ENCODE data around the gene PLXNB3.
"Not testable (repeated sequence)": the region's sequence is repeated elsewhere in the genome, so short reads cannot be mapped to it uniquely, and the experiment has no call there.

The PLXNB3 gene

DNA sequence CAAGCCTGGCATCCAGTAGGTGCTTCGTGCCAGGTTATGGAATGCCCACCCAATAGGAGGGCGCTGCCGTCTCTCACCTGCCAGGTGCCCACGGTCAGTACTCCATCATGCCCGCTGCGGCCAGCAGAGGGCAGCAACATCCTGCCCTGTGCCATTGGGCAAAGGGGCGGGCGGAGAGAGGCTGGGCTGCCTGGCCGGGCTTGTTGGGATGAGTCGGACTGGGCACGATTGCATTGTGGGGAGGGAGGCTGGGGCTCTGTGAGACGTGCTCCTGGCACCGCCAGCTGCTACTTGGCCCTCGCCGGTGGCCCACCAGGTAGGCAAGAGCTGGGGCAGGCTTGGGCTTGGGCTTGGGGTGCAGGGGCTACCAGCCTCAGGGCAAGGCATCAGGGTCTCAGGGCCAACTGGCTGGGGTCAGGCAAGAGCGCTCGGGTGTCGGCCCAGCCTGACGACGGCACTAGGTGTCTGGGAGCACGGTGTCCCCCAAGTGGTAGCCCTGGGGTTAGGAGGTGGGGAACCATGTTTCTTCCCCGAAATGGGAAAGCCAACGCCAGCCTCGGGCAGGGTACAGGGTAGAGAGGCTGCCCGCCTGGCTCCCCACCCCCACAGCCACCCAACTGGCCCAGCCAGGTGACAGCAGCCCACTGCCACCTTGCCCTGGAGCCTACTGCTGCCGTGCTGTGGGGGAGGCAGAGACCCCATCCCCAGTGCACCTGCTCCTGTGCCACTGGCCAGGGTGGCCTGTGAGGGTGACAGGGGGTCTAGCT, at the start of gene PLXNB3:
Gene PLXNB3, plus strand, starts transcription at position 261 of the 767 bp plus-strand sequence. CDS start 1,287 bp downstream, outside the sequence.
- DNase-seq = peak; percentile 9 to 43

DNA sequence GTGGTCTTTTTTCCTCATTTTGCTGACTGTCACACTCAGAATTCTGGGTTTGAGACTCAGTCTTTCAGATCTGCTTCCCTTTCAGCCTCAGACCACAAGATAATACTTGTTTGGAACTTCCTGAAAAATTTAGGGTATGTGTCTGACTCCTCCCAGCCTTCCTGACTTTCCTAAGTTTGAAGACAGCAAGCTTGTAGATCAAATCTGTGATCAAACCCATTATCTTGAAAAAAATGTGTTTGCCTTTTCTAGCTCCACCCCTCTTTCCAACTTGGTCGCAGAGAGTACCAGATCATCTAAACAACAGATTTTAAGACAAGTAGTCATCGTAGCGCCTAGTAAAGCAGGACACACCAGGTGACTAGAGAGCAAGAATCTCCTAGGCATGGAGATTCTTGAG, 49.8 kb upstream of the PLXNB3 start:
- peak in 1 of 2 experiments; percentile 2 for DNase-seq

DNA sequence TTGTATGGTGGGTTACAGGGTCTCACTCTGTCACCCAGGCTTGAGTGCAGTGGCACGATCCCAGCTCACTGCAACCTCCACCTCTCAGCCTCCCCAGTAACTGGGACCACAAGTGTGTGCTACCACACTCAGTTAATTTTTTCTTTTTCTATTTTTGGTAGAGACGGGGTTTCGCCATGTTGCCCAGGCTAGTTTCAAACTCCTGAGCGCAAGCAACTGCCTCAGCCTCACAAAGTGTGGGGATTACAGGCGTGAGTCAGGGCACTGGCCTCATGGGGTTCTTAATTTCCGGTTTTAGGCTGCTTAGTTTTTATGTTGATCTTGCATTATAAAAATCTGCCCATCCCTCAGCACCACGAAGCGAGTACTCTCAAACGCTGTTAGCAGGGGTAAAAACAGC, 46.6 kb upstream of the PLXNB3 start:
- DNase-seq = no peak

DNA sequence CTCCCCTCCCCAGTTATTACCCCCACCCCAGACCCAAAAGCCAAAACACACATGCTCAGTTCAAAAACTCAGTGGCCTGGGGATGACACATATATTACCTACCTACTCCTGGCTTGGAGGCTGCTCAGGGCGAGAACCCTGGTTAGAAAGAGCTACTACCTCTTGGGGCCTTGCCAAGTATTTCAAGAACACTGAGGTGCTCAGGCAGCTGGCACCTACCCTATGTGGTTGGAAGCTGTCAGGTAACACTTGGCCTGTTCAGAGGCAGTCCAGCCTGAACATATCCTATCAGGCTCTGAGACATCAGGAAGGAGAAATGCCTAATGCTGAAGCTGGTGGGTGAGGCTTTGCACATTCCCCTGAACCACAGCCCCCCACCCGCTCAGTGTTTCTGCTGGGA, 44.8 kb upstream of the PLXNB3 start:
- no peak for DNase-seq

DNA sequence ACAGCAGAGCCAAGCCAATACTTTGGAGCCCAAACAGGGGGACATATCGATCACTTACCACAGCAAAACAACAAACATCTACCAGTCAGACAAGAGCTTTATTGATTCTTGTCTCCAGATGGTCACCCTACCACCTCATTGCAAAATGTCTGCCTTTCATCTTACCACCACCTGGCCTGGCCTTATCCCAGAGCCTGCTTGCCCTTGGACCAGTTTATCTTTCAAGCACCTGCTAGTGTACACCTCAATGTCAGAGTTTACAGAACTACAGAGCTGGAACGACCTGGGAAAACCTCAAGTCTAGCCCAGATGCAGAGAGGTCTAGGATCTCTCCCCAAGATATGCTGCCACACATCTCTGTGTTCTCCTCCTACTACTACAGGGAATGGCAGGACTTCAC, 44.3 kb upstream of the PLXNB3 start:
- DNase-seq = no peak

DNA sequence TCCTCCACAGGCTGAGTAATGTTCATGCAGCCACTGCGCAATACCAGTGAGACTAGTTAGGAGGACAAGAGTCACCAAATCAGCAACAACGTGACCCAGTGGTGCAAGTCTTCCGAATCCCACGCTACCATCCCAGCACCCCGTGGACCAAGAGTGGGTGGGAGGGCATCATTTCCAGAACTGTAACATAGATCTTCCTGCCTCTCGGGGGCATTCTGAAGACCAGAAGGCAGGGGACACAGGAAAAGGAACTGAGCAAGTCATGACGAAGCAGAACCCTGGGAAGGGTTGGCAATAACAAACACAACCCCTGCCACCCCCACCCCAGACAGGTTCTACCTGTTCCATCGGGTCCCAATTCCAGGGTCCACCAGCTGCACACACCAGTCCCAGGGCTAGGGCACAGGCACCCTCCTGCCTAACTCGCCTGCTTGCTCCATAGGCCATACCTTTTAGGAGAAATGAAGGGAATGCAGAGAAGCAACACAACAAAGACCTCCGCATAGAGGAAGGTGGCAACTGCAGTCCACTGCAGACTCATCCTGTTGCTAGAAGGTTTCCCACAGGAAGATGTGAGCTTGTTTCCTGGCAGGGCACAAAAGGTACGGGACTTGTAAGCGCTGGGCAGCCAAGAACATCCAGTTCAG, 41.2 kb upstream of the PLXNB3 start:
- peak in 1 of 2 experiments; percentile 1 for DNase-seq

DNA sequence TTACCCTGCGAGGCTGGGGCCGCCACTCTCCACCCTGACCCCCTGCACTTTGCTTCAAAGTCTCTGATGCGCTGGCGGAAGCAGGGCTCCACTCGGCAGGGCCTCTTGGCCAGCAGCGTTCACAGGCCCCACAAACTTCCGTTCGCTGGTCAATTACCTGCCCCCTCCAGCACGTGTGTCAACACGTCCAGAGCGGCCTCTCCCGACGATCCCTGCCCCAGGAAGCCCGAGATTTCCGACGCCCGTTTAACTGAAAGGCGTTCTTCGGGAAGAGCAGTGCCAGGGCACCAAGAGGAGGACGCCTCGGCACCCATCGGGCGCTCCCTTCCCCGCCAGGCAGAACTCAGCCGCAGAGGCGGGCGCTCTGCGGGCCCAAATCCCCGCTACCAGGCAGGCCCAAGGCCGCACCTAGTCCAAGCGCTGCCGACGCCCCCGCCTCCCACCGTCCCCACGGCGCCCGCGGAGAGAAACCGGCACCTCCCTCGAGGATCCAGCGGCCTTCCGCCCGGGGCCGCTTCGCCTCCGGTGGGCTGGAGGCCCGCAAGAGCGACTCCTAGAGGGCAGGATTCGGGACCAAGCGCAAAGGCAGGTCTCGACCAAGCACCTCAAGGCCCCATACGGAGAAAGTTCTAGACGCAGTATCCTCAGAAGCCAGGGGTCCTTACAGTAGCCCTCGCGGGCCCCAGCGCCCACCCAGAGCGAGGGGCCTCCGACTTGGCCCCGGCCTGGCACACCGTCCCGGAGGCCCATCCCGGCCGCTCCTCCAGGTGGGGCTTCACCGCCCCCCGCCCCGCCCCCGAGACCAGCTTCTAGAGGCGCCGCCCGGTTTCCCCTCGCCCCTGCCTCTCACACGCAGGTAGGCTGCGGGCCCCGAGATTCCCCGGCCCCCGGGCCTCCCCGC, 40.4 kb upstream of the PLXNB3 start:
- peak; percentile 7 to 19 for DNase-seq

DNA sequence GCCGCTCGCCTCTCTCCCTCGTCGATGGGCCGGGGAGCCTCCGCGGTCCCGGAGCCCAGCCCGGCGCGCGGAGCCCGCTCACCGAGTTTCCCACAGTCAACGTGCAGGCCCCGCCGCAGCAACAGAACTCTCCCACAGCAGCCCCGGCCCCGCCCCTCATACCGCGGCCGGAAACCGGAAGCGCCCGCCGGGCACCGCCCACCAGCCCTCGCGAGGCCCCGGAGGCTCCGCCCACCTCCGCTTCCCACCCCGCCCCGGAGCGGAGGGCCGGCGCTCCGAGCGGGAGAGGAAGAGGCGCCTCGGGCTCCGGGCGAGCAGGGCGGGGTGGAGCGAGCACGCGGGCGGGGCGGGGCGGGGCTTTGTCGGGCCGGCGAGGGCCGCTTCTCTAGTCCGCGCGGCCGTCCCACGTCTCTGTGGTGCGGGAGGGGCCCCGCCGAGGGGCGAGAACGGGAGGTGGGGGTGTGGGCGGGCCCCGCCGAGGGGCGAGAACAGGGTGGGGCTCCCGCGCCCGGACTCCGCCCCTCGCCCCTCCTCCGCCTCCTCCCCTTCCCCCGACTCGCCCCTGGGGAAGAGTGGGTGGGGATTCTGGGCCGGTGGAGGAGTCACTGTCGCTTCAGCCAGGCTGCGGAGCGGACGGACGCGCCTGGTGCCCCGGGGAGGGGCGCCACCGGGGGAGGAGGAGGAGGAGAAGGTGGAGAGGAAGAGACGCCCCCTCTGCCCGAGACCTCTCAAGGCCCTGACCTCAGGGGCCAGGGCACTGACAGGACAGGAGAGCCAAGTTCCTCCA, 39.6 kb upstream of the PLXNB3 start, which contains the start of the genes ABCD1 and BCAP31:
Gene ABCD1, plus strand, starts transcription at position 605 of the 787 bp plus-strand sequence. CDS start 411 bp downstream, outside the sequence.
Gene BCAP31, minus strand, starts transcription at position 136 of the 787 bp plus-strand sequence. CDS start 1,143 bp downstream, outside the sequence.
- peak; percentile 70 to 84 for DNase-seq

DNA sequence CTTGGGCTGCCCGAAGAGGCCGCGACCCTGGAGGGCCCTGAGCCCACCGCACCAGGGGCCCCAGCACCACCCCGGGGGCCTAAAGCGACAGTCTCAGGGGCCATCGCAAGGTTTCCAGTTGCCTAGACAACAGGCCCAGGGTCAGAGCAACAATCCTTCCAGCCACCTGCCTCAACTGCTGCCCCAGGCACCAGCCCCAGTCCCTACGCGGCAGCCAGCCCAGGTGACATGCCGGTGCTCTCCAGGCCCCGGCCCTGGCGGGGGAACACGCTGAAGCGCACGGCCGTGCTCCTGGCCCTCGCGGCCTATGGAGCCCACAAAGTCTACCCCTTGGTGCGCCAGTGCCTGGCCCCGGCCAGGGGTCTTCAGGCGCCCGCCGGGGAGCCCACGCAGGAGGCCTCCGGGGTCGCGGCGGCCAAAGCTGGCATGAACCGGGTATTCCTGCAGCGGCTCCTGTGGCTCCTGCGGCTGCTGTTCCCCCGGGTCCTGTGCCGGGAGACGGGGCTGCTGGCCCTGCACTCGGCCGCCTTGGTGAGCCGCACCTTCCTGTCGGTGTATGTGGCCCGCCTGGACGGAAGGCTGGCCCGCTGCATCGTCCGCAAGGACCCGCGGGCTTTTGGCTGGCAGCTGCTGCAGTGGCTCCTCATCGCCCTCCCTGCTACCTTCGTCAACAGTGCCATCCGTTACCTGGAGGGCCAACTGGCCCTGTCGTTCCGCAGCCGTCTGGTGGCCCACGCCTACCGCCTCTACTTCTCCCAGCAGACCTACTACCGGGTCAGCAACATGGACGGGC, 38.8 kb upstream of the PLXNB3 start:
- no peak for DNase-seq

DNA sequence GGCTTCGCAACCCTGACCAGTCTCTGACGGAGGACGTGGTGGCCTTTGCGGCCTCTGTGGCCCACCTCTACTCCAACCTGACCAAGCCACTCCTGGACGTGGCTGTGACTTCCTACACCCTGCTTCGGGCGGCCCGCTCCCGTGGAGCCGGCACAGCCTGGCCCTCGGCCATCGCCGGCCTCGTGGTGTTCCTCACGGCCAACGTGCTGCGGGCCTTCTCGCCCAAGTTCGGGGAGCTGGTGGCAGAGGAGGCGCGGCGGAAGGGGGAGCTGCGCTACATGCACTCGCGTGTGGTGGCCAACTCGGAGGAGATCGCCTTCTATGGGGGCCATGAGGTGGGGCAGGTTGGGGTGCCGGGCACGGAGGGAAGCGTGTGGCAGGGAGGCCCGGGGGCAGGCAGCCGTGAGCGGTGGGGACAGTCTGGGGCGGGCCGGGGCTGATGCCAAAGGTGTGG, 38.2 kb upstream of the PLXNB3 start:
- no peak for DNase-seq

DNA sequence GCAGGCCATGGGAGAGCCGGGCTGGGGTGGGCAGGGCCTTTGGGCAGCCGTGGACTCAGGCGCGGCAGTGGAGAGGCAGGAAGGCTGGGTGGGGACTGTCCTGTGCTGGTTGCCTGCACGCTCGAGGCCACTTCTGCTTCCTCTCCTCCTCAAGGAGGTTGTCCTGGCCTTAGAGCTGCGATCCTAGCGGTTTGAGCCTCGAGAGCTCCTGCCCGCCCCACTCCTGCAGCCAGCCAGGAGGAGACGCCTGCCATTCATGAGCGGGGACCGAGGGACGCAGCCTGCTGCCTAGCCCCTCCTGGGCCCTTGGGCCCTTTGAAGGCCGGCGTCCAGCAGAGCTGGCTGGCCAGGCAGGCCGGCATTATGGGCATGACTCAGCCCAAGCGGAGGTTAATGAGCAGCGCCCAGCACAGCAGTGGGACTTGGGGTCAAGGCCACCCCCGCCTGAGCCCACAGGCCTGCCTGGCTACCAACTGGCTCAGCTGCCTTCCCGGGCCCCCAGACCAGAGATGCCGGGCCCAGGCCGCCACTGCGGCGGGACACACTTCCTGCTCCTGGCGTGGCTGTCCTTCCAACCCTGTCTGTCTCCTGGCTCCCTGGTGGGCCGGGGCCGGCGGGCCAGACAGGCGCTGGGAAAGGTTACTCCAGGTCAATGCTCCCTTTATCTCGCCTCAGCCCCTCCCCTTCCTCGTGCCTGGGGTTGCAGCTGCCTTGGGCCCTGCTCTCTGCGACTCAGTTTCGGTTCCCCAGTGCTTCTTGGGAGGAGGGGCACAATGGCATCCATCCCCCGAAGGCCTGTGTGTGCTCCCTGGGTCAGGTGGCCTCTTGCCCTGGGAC, 37.5 kb upstream of the PLXNB3 start:
- peak; percentile 39 to 42 for DNase-seq

DNA sequence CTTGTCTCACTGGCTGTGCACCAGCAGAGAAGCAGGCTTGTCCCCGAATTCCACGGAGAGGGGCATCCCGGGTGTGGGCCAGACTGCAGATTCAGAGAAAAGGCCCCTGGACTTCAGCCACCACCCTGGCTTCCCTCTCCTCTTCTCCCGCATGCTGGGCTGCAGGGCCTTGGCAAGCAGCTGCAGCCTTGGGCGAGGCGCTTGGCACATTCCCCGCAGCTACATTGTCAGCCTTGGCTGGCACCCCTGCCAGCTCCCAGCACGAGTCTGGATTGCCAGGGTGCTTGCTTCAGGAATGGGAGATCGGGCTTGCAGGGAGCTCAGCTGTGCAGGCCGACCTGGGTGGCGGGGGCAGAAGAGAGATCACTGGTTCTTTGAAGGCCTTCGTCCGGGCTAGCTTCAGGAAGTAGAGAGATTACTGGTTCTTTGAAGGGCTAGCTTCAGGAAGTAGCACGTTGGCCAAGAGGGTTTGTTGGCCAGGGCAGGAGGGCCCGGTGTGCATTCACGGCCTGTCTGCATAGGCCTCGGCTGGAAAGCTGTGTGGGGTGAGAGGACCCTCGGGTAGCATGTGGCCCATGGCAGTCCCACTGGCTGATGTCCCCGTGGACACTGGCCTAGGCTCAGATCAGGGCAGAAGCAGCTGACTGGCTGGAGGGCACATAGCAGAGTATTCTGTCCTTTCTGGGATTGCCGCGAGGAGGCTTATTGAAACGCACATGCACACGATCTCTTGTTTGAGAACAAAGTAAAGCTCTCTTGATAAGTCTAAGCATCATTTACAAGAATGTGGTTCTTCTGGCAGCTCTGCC, 36.7 kb upstream of the PLXNB3 start:
- no peak for DNase-seq

DNA sequence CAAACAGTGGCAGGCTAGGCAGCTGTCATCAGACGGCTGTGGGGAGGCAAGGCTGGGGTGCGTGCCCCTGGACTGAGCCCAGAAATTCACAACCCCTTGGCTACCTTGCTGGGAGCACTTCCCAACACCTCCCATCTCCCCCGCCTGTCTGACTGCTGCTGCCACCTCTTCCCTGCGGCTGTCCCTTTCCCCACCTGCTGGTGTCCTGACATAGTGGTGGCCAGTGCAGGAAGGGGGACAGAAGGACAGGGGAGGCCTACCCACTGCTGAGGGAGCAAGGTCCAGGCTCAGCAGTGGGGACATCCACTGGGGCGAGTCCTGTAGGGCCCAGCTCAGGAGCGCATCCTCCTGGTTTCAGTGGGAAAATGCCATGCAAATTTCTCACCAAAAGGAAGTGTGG, 36.0 kb upstream of the PLXNB3 start:
- DNase-seq = no peak

DNA sequence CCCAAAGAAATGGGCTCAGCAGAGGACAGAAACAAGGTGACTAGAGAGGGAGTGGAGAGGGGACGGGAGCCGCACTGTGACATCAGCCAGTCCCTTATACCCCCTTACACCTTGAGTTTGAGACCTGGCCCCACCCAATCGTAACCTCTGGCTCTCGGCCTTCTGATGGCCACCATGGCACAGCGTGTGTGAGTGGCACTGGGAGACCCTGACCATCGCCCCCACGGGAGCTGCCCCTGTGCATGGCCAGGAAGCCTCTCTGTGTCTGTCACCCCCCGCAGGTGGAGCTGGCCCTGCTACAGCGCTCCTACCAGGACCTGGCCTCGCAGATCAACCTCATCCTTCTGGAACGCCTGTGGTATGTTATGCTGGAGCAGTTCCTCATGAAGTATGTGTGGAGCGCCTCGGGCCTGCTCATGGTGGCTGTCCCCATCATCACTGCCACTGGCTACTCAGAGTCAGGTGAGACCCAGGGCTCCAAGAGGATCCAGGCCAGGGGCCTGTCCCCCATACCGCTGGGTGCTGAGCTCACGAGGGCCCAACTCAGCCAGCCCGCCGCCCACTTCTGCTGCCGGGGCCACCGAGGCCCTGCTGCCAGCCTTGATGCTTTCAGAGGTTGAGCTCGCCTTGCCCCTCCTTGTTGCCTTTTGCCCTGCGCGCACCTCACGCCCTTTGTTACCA, 35.0 kb upstream of the PLXNB3 start:
- no peak for DNase-seq

DNA sequence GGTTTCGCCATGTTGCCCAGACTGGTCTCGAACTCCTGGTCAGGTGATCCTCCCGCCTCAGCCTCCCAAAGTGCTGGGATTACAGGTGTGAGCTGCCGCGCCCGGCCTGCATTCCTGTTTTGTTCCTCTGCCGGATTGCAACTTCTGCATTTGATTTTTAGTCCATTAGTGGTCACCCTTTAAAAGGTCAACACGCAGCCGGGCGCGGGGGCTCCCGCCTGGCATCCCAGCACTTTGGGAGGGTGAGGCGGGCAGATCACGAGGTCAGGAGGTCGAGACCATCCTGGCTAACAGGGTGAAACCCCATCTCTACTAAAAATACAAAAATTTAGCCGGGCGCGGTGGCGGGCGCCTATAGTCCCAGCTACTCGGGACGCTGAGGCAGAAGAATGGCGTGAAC, 33.9 kb upstream of the PLXNB3 start:
- not testable (repeated sequence) for DNase-seq

DNA sequence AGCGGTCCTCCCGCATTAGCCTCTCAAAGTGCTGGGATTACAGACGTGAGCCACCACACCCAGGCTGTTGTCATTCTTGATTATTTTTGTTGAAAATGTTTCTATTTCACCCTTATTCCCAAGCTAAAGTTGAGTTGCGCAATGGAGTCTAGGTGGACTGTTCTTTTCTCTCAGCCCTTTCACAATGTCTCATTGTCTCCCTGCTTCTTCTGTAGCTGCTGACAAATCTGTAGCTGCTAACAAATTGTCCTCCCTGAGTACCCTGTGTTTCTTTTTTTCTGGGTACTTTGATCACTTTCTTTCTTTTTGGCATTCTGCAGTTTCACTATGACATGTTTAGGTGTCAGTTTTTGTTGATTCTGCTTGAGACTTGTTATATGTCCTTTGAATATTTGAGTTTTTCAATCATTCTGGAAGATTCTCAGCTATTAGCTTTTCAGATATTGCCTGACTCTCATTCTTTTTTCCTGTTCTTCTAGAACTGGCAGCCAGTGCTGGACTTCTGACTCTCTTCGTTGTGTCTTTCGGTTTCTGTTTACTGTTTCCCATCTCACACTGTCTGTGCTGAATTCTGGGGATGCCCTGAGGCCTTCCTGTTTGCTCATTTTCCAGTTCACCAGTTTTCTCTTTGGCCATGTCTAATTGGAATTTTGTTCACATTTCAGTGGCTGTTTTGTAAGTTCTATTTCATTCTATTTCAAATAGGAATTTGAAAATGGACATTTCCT, 32.8 kb upstream of the PLXNB3 start:
- DNase-seq = no peak

DNA sequence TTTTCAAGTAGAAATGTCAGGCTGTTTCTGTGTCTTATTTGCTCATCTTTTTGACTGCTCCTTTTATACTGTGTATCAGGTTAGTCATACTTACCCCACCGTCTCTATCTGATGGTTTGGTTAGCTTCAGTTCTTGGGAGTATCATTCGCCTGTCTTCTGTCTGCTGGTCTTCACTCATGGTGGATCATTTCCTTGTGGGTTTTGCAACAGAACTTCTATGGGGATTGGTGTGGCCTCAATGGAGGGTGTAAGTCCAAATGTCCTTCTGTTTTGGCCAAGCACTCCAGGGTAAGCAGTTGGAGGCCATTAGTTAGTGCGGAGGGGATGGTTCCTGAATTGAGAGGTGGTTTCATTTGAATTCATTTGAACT, 32.2 kb upstream of the PLXNB3 start:
- no peak for DNase-seq

DNA sequence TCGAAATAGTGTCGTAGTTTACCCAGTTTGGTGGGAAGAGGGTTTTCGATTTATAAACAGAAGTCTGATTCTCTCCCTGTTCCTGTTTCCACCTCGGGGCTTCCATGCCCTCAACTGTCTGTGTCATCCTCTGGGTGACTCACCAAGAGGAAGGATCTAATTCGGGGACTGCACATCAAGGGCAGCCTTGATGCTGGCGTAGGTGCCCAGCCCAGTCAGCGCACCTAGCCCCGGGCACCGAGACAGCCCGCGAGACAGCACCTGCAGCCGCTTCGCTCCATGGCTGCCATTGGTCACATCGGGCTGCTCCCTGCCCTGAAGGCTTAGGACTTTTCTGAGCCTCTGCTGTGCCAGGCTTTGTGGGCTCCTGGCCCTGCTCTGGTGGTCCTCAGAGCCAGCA, 31.6 kb upstream of the PLXNB3 start:
- DNase-seq = peak; percentile 12 to 21

All from Kasumi-1 (cell line).